HepG2 (cell line): ENCODE results near the gene PDE9A. TPM values are rescaled to one million over a fixed set of nuclear protein-coding genes. Genes with fewer than 3 reads are reported as not detected.
"Not testable (repeated sequence)": the region's sequence is repeated elsewhere in the genome, so short reads cannot be mapped to it uniquely, and the experiment has no call there.

Experiments used
- ATAC-seq: fragments of 200-7000 bp; cut with Tn5 transposase; 3 replicates; pipeline ENCODE4 v1.9.1; 2020; ENCODE audit warnings: mild to moderate bottlenecking, moderate library complexity
- BruUV-seq: library from RNA; stranded (reverse); fragments of 400-500 nt; replicated peaks from 2 replicates; lab custom pipeline; 2021; lab: Mats Ljungman, UMichigan
- CTCF ChIA-PET: fragments of 300-600 bp; formaldehyde crosslinking; extraction: SDS; loops from one replicate; lab custom pipeline; 2021; ENCODE audit warnings: low total read pairs, inconsistent platforms, low intra/inter-chr PET ratio; lab: Yijun Ruan, JAX
- POLR2A ChIA-PET: fragments of 350-600 bp; sonication (Branson Sonifier 250); formaldehyde crosslinking; loops from one replicate; lab custom pipeline; 2020; ENCODE audit warnings: antibody characterized with exemption, inconsistent platforms; lab: Yijun Ruan, JAX
- DNase-seq: peaks from one replicate; pipeline ENCODE4 v3.0.0-alpha.2; 2015; ENCODE audit warnings: low spot score
- FAIRE-seq: peaks from 3 replicates; lab custom pipeline; 2011; peaks lifted over from hg19 to GRCh38; lab: Jason Lieb, UNC
- H2AFZ ChIP-seq: one replicate; pipeline ENCODE4 v1.6.1; 2011; ENCODE audit warnings: low read length, inconsistent platforms
- H3K27ac ChIP-seq: fragments of 300-600 bp; 3 replicates; pipeline ENCODE4 v1.8.0; 2011; ENCODE audit warnings: mixed run types, mild to moderate bottlenecking, mixed read lengths, low read length, inconsistent platforms; ENCODE audit not compliant: insufficient read depth; ENCODE audit errors: extremely low read length
- H3K27me3 ChIP-seq, 2 experiments: fragments of 200-600 bp in 1 of 2; 2 replicates in 1 of 2; 3 replicates in 1 of 2; pipeline versions ENCODE4 v1.6.0 to v1.8.0; 2011; ENCODE audit warnings: low read length in 2 of 2, mild to moderate bottlenecking in 2 of 2, moderate library complexity in 2 of 2, inconsistent platforms in 1 of 2; ENCODE audit not compliant: insufficient read depth in 2 of 2, control insufficient read depth in 1 of 2
- H3K36me3 ChIP-seq, 2 experiments: fragments of 200-600 bp in 1 of 2; replicated peaks in 1 of 2; 2 replicates in 1 of 2; 3 replicates in 1 of 2; pipeline versions ENCODE4 v1.5.1 to v1.8.0; 2011; ENCODE audit warnings: low read length in 2 of 2, inconsistent platforms in 1 of 2; ENCODE audit not compliant: insufficient read depth in 2 of 2, control insufficient read depth in 1 of 2
- H3K4me1 ChIP-seq: 2 replicates; pipeline ENCODE4 v1.5.1; 2012; ENCODE audit warnings: low read length, inconsistent platforms; ENCODE audit not compliant: insufficient read depth
- H3K4me2 ChIP-seq: 2 replicates; pipeline ENCODE4 v1.6.0; 2011; ENCODE audit warnings: low read depth, low read length, inconsistent platforms
- H3K4me3 ChIP-seq, 3 experiments: fragments of 200-600 bp in 1 of 3; sonication (generic), shearing (Covaris generic) in 1 of 3; replicated peaks in 1 of 3; 2 replicates each; pipeline ENCODE4 v1.5.1; 2011 to 2016; ENCODE audit warnings: low read length in 3 of 3, inconsistent platforms in 2 of 3, low read depth in 2 of 3, mild to moderate bottlenecking in 2 of 3, control low read depth in 1 of 3, mixed read lengths in 1 of 3; ENCODE audit not compliant: insufficient read depth in 1 of 3
- H3K79me2 ChIP-seq: one replicate; pipeline ENCODE4 v1.6.1; 2011; ENCODE audit warnings: low read length, inconsistent platforms; ENCODE audit not compliant: insufficient read depth
- H3K9ac ChIP-seq: 2 replicates; pipeline ENCODE4 v1.6.0; 2011; ENCODE audit warnings: mild to moderate bottlenecking, low read depth, low read length, inconsistent platforms; ENCODE audit not compliant: insufficient read depth
- H3K9me3 ChIP-seq: 2 replicates; pipeline ENCODE4 v1.5.1; 2012; ENCODE audit warnings: mild to moderate bottlenecking, low read length
- H4K20me1 ChIP-seq: 2 replicates; pipeline ENCODE4 v1.6.0; 2011; ENCODE audit warnings: inconsistent platforms, mild to moderate bottlenecking, low read length, moderate library complexity; ENCODE audit not compliant: insufficient read depth
- AGO2 ChIP-seq: fragments of 200-400 bp; formaldehyde crosslinking; optimal IDR thresholded peaks from 2 replicates; pipeline ENCODE3; 2017; ENCODE audit warnings: mild to moderate bottlenecking, low read depth, low read length, moderate library complexity
- TOE1 ChIP-seq: sonication (generic); formaldehyde crosslinking; IDR thresholded peaks from 2 replicates; pipeline ENCODE4 v1.4.0; 2020; ENCODE audit warnings: mild to moderate bottlenecking, missing genetic modification reagents
- ZNF138 ChIP-seq: sonication (generic); formaldehyde crosslinking; IDR thresholded peaks from 2 replicates; pipeline ENCODE4 v1.5.0; 2020; ENCODE audit warnings: mild to moderate bottlenecking, low read depth, missing genetic modification reagents
- WGBS: methylation state at CpG from one replicate; pipeline ENCODE4 v1.1.6; 2017; ENCODE audit warnings: low lambda C conversion rate; 5-methylcytosine and 5-hydroxymethylcytosine counted together
- in situ Hi-C: cut with HindIII; loops from 2 replicates; pipeline ENCODE4 v1.10.0; 2017; ENCODE audit warnings: low pct_unique_long_range_greater_than_20kb; ENCODE audit not compliant: extremely low pct_ligation_motif_present
- intact Hi-C: fragments of 100-400 bp; cut with micrococcal nuclease; formaldehyde crosslinking; loops from one replicate; pipeline ENCODE4 v1.10.0; 2022; ENCODE audit not compliant: unreplicated experiment
- polyA plus RNA-seq, 8 experiments: library from polyadenylated mRNA; depleted of rRNA in 3 of 8; stranded (reverse) in 7 of 8; unstranded in 1 of 8; fragments of >200 nt; fragmentation: Illumina TruSeq in 4 of 8; extraction: Trizol in 4 of 8; gene quantifications; 2 replicates each; pipeline versions ENCODE4 v1.2.1 to v1.2.3, GENCODE V29; 2011 to 2016; ENCODE audit warnings: low read depth in 4 of 8, missing spikeins in 1 of 8, mixed read lengths in 1 of 8; ENCODE audit not compliant: insufficient read depth in 1 of 8
- total RNA-seq, 5 experiments: library from RNA; depleted of rRNA; stranded (reverse); fragments of >200 nt; fragmentation: Illumina TruSeq; extraction: Trizol; gene quantifications; 2 replicates each; pipeline ENCODE4 v1.2.3, GENCODE V29; 2016; ENCODE audit warnings: low read depth in 1 of 5
- TF ChIP-seq, protein P1 (sequence below): sonication (generic); formaldehyde crosslinking; IDR thresholded peaks from 2 replicates; pipeline ENCODE4 v1.8.0; 2022; ENCODE audit warnings: mild to moderate bottlenecking, missing genetic modification reagents, moderate library complexity
- TF ChIP-seq, protein P2 (sequence below): sonication (generic); formaldehyde crosslinking; IDR thresholded peaks from 2 replicates; pipeline ENCODE4 v1.4.0; 2020; ENCODE audit warnings: missing genetic modification reagents, mild to moderate bottlenecking, borderline replicate concordance

The PDE9A gene
- total and polyA plus RNA-seq, 2 of the 13 experiments (the other 11 are each of a cell fraction or from before 2014, with no cell fraction given): 4.6 to 19.7 TPM

DNA sequence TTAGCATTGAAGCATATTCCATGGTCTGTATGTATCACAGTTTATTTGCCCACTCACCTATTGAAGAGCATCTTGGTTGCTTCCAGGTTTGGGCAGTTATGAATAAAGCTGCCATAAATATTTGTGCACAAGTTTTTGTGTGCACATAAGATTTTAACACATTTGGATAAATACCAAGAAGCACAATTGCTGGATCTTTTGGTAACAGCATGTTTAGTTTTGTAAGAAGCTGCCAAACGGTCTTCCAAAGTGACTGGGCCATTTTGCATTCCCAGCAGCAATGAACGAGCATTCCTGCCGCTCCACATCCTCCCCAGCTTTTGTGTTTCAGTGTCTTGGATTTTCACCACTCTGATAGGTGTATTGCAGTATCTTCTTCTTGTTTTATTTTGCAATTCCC is 62.7 kb downstream of the PDE9A start (continued):
- TF ChIP-seq ZNF138 (CRISPR knock-in tag) (no peak), TOE1 (no peak), AGO2 (no peak)
- TF ChIP-seq, protein P1, sequence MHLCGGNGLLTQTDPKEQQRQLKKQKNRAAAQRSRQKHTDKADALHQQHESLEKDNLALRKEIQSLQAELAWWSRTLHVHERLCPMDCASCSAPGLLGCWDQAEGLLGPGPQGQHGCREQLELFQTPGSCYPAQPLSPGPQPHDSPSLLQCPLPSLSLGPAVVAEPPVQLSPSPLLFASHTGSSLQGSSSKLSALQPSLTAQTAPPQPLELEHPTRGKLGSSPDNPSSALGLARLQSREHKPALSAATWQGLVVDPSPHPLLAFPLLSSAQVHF (CRISPR knock-in tag): no peak
- TF ChIP-seq, protein P2, sequence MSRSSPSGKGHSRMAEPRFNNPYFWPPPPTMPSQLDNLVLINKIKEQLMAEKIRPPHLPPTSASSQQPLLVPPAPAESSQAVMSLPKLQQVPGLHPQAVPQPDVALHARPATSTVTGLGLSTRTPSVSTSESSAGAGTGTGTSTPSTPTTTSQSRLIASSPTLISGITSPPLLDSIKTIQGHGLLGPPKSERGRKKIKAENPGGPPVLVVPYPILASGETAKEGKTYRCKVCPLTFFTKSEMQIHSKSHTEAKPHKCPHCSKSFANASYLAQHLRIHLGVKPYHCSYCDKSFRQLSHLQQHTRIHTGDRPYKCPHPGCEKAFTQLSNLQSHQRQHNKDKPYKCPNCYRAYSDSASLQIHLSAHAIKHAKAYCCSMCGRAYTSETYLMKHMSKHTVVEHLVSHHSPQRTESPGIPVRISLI (CRISPR knock-in tag): no peak

DNA sequence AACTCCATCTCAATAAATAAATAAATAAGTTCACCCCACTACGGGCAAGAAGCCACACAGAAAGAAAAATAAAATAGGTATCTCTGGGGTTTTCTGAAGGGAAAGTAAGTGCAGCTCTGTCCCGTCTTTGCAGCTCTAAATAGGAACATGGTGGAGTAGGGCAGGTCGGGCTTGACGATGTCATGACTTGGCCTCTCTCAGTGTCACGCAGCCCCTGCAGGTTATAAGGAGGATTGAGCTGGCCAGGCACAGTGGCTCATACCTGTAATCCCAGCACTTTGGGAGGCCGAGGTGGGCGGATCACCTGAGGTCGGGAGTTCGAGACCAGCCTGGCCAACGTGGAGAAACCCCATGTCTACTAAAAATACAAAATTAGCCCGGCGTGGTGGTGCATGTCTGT is 67.1 kb downstream of the PDE9A start:
- CTCF ChIA-PET: not testable (repeated sequence)

More for the DNA sequence above, 67.1 kb downstream of the PDE9A start:
- 87% methylated on average over 12 of the region's 12 CpGs for WGBS
- H3K9me3 ChIP-seq, BruUV-seq, FAIRE-seq, intact Hi-C loops, ATAC-seq, H2AFZ ChIP-seq, H3K36me3 ChIP-seq, H3K9ac ChIP-seq, in situ Hi-C loops, H3K4me2 ChIP-seq, POLR2A ChIA-PET, H4K20me1 ChIP-seq, H3K79me2 ChIP-seq, H3K27me3 ChIP-seq, H3K4me3 ChIP-seq, H3K27ac ChIP-seq, DNase-seq: not testable (repeated sequence)
- H3K4me1 ChIP-seq: peaks cover 84% of the 10 kb centered on the region
